ENCODE measurements around the gene RAB32.

The RAB32 gene

DNA sequence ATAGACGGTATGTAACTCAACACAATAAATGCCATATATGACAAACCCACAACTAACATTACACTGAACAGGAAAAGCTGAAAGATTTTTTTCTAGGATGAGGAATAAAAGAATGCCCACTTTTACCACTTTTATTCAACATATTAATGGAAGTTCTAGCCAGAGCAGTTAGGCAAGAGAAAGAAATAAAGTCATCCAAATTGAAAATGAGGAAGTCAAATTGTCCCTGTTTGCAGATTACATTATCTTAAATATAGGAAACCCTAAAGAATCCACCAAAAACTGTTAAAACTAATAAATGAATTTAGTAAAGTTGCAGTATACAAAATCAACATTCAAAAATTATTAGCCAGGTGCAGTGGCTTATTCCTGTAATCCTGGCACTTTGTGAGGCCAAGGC, 30.6 kb downstream of the RAB32 start:
- DNase-seq (ENCODE audit: insufficient read length, low spot score): no peak
- FAIRE-seq: no peak
- TF ChIP-seq TAF1 (IDR thresholded peaks at IDR 0.05; ENCODE audit: low read depth, low read length) (no peak), SPI1 (IDR thresholded peaks at IDR 0.05; ENCODE audit: low read depth, low read length) (no peak), POLR2AphosphoS5 (IDR thresholded peaks at IDR 0.05; ENCODE audit: low read depth, low read length) (no peak), PAX5 (IDR thresholded peaks at IDR 0.05; ENCODE audit: insufficient read depth, low read length, severe bottlenecking) (no peak), POLR2A (IDR thresholded peaks at IDR 0.05; ENCODE audit: low read depth, low read length) (no peak), POU2F2 (IDR thresholded peaks at IDR 0.05; ENCODE audit: low read depth, low read length) (no peak)

DNA sequence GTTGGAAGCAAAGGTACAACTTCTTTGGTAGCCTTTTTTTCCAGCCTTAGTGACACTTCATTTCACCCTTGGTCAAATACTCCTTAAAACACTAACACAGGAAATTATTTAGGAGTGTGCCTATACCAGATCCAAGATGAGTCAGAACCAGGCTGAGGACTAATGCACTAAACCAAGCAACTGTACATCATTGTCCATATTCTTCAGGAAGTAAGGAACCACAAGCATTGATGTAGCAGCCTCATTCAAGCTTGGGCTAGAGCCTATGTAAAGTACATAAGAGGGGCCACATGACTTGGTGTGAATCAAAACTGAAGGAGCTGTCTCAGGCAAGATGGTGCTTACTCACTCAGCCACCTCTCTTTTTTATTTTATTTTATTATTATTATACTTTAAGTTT, 34.4 kb downstream of the RAB32 start:
- TF ChIP-seq SPI1 (IDR thresholded peaks at IDR 0.05; ENCODE audit: low read depth, low read length) (no peak), POLR2A (IDR thresholded peaks at IDR 0.05; ENCODE audit: low read depth, low read length) (no peak), POU2F2 (IDR thresholded peaks at IDR 0.05; ENCODE audit: low read depth, low read length) (no peak), TAF1 (IDR thresholded peaks at IDR 0.05; ENCODE audit: low read depth, low read length) (no peak), POLR2AphosphoS5 (IDR thresholded peaks at IDR 0.05; ENCODE audit: low read depth, low read length) (no peak), PAX5 (IDR thresholded peaks at IDR 0.05; ENCODE audit: insufficient read depth, low read length, severe bottlenecking) (no peak)
- FAIRE-seq: no peak
- no peak for DNase-seq (ENCODE audit: insufficient read length, low spot score)

DNA sequence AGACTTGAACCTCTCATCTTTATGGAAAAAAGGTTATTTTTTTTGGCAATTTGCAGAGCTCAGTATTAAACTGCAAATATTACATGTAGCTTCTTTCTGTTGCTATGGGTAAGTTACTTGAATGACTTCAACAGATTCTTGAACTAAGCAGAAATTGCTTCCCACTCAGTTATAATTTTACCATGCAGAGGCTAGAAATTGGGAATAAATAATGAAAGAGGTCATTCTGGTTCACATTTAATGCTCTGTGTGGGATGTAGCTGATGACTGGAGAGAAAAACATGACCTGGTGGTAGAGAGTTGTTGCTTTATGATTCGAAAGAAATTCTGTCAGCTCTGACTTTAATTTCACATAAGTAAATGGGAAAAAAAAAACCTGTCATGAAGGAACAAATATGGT, 38.3 kb downstream of the RAB32 start:
- no peak for DNase-seq (ENCODE audit: insufficient read length, low spot score)
- TF ChIP-seq POLR2AphosphoS5 (IDR thresholded peaks at IDR 0.05; ENCODE audit: low read depth, low read length) (no peak), TAF1 (IDR thresholded peaks at IDR 0.05; ENCODE audit: low read depth, low read length) (no peak)
- no peak for FAIRE-seq

DNA sequence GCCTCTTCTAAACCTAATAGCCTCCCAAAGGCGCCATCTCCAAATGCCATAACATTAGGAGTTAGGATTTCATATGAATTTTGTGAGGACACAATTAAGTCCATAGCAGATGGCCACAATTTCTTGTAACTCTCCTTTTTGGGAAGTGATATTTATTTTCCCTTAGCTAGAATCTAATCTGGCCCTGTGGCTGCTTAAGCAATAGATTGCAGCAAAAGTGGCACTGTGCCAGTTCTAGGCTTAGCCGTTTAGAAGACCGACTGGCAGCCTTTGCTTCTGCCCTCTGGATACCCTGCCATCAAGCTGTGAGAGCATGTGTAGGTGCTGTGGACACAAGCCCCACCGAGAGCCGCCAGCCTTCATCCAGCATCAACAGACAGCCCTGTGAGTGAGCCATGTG, 39.2 kb downstream of the RAB32 start:
- no peak for TF ChIP-seq PAX5 (IDR thresholded peaks at IDR 0.05; ENCODE audit: insufficient read depth, low read length, severe bottlenecking)
- TF ChIP-seq POU2F2 (IDR thresholded peaks at IDR 0.05; ENCODE audit: low read depth, low read length): no peak
- TF ChIP-seq TAF1 (IDR thresholded peaks at IDR 0.05; ENCODE audit: low read depth, low read length): no peak
- no peak for TF ChIP-seq POLR2A (IDR thresholded peaks at IDR 0.05; ENCODE audit: low read depth, low read length)
- TF ChIP-seq SPI1 (IDR thresholded peaks at IDR 0.05; ENCODE audit: low read depth, low read length): no peak
- no peak for TF ChIP-seq POLR2AphosphoS5 (IDR thresholded peaks at IDR 0.05; ENCODE audit: low read depth, low read length)
- DNase-seq (ENCODE audit: insufficient read length, low spot score) (no peak), FAIRE-seq (no peak)

DNA sequence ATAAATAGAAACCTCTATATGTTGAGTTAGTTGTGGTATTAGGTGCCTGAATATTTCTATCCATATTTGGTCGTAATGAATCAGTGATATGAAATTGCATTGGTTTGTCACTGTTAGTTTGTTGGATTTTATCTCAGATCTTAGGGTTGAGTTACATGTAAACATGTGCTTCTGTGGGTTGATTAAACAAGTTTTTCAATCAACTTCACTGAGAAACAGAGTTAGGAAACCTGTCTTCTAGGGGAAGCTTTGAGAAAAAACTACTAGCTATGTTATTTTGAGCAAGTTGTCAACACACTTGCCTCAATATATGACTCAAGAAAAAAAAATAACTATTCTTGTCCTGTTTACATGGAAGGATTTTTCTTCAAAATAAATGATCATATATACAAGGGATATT, 40.3 kb downstream of the RAB32 start:
- no peak for TF ChIP-seq POLR2A (IDR thresholded peaks at IDR 0.05; ENCODE audit: low read depth, low read length)
- TF ChIP-seq POLR2AphosphoS5 (IDR thresholded peaks at IDR 0.05; ENCODE audit: low read depth, low read length): no peak
- TF ChIP-seq TAF1 (IDR thresholded peaks at IDR 0.05; ENCODE audit: low read depth, low read length): no peak
- DNase-seq (ENCODE audit: insufficient read length, low spot score) (no peak), FAIRE-seq (no peak)

DNA sequence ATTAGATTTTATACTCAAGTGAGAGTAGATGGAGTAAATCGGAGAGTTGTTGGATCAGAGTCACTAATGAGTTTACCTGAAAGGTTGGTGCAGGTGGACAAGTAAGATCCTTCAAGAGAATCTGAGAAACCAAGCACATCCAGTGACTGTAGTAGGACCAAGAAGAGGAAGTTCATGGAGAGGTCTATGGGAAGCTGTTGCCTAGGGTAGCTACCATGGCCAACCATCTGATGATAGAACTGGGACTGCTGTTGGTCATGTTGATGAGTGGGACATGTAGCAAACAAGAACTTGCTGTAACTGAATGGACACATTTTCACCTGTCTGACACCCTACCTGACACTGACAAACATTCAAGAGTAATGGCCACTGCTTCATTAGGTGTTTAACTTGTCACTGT, 43.8 kb downstream of the RAB32 start:
- DNase-seq (ENCODE audit: insufficient read length, low spot score) (no peak), FAIRE-seq (no peak)
- no peak for TF ChIP-seq POU2F2 (IDR thresholded peaks at IDR 0.05; ENCODE audit: low read depth, low read length)
- no peak for TF ChIP-seq SPI1 (IDR thresholded peaks at IDR 0.05; ENCODE audit: low read depth, low read length)
- no peak for TF ChIP-seq TAF1 (IDR thresholded peaks at IDR 0.05; ENCODE audit: low read depth, low read length)
- no peak for TF ChIP-seq POLR2A (IDR thresholded peaks at IDR 0.05; ENCODE audit: low read depth, low read length)
- no peak for TF ChIP-seq POLR2AphosphoS5 (IDR thresholded peaks at IDR 0.05; ENCODE audit: low read depth, low read length)
- TF ChIP-seq PAX5 (IDR thresholded peaks at IDR 0.05; ENCODE audit: insufficient read depth, low read length, severe bottlenecking): no peak

DNA sequence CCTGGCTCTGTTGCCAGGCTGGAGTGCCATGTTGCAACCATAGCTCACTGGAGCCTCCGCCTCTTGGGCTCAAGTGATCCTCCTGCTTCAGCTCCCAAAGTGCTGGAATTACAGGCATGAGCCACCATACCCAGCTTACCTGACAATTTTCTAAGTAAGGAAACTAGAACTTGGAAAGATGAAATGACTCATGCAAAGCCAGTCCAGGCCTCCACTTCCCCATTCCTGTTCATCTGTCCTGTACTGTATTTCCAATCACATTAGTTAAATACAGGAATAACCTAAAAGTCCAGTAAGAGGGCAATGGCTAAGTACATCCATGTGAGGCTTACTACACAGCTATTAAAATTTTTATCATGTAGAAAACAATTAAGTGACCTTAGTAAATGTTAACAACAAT, 46.9 kb downstream of the RAB32 start:
- FAIRE-seq: no peak
- TF ChIP-seq POU2F2 (IDR thresholded peaks at IDR 0.05; ENCODE audit: low read depth, low read length): no peak
- TF ChIP-seq SPI1 (IDR thresholded peaks at IDR 0.05; ENCODE audit: low read depth, low read length): no peak
- no peak for TF ChIP-seq POLR2AphosphoS5 (IDR thresholded peaks at IDR 0.05; ENCODE audit: low read depth, low read length)
- TF ChIP-seq PAX5 (IDR thresholded peaks at IDR 0.05; ENCODE audit: insufficient read depth, low read length, severe bottlenecking): no peak
- no peak for TF ChIP-seq TAF1 (IDR thresholded peaks at IDR 0.05; ENCODE audit: low read depth, low read length)
- TF ChIP-seq POLR2A (IDR thresholded peaks at IDR 0.05; ENCODE audit: low read depth, low read length): no peak
- DNase-seq (ENCODE audit: insufficient read length, low spot score): no peak

DNA sequence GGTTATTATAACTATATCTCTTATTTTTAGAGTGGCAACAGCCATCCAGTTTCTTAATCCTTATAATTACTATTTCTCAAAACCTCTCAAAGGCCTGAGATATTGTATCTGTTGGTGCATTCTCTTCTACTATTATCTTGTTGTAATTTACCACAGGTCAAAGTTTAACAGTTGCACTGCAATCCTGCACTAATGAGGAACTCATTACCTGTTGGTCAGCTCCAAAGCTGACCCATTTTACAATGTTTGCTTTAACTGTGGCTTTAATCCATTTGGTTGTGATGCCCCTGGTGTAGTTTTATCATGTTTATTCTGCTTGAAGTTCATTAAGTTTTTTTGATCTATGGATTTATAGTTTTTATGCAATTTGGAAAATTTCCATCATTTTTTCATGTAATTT, 48.8 kb downstream of the RAB32 start:
- FAIRE-seq (no peak), DNase-seq (ENCODE audit: insufficient read length, low spot score) (no peak)
- TF ChIP-seq SPI1 (IDR thresholded peaks at IDR 0.05; ENCODE audit: low read depth, low read length) (no peak), POLR2AphosphoS5 (IDR thresholded peaks at IDR 0.05; ENCODE audit: low read depth, low read length) (no peak), POU2F2 (IDR thresholded peaks at IDR 0.05; ENCODE audit: low read depth, low read length) (no peak), POLR2A (IDR thresholded peaks at IDR 0.05; ENCODE audit: low read depth, low read length) (no peak), PAX5 (IDR thresholded peaks at IDR 0.05; ENCODE audit: insufficient read depth, low read length, severe bottlenecking) (no peak), TAF1 (IDR thresholded peaks at IDR 0.05; ENCODE audit: low read depth, low read length) (no peak)

DNA sequence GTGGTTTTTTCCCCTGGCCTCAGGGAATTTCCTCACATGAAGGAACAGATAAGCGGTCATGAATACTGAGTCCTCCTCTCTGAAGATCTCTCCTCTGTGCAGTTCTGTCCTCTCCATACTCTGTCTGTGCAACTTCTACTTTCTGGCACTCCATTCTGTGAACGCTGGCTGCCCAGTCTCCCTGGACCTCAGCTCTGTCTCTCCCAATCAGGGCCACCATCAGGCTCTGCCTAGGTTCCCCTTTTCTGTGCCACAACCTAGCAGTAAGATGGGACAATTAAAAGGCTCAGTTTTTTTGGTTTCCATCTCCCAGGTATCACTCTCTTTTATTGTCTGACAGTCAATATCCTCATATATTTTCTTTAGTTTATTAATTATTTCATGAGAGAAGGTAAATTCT, 50.4 kb downstream of the RAB32 start:
- DNase-seq (ENCODE audit: insufficient read length, low spot score) (no peak), FAIRE-seq (no peak)
- TF ChIP-seq SPI1 (IDR thresholded peaks at IDR 0.05; ENCODE audit: low read depth, low read length) (no peak), POU2F2 (IDR thresholded peaks at IDR 0.05; ENCODE audit: low read depth, low read length) (no peak), TAF1 (IDR thresholded peaks at IDR 0.05; ENCODE audit: low read depth, low read length) (no peak)

DNA sequence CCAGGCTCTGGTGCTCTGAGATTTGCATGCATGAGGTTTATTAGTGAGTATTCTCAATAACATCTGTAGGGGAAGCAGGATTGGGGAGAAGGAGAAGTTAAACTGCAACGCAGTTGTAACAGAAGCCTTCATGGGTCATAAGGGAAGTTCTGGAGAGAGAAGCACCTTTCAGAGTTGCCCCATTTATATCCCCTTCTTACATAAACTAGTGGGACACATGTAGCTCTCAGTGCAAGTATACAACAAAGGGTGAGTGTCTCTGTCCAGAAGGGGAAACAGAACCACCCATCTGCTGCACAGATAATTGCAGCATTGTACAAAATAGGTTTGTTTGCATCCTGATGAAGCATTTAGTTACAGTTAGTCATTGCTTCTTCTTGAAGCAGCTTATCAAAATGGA, 50.9 kb downstream of the RAB32 start:
- TF ChIP-seq POLR2AphosphoS5 (IDR thresholded peaks at IDR 0.05; ENCODE audit: low read depth, low read length) (no peak), PAX5 (IDR thresholded peaks at IDR 0.05; ENCODE audit: insufficient read depth, low read length, severe bottlenecking) (no peak), POU2F2 (IDR thresholded peaks at IDR 0.05; ENCODE audit: low read depth, low read length) (no peak), POLR2A (IDR thresholded peaks at IDR 0.05; ENCODE audit: low read depth, low read length) (no peak)
- FAIRE-seq (no peak), DNase-seq (ENCODE audit: insufficient read length, low spot score) (no peak)
